RWPE2 (cell line): ENCODE measurements around the gene ATP6V0E1.
"Not testable (repeated sequence)": the region's sequence is repeated elsewhere in the genome, so short reads cannot be mapped to it uniquely, and the experiment has no call there.

Source experiments
- ATAC-seq: fragments of 200-7000 bp; cut with Tn5 transposase; 3 replicates; pipeline ENCODE4 v1.9.1; 2021; ENCODE audit warnings: low read depth
- DNase-seq: peaks from one replicate; pipeline ENCODE4 v3.0.0-alpha.2; 2020; ENCODE audit warnings: low spot score
- H3K27ac ChIP-seq: fragments of 450-650 bp; 2 replicates; pipeline ENCODE4 v1.5.1; 2017; ENCODE audit warnings: mild to moderate bottlenecking; ENCODE audit not compliant: poor library complexity, severe bottlenecking
- H3K27me3 ChIP-seq: fragments of 250-450 bp; sonication (Bioruptor Pico); 2 replicates; pipeline ENCODE4 v1.5.1; 2021; ENCODE audit warnings: mild to moderate bottlenecking, moderate library complexity; ENCODE audit not compliant: insufficient read depth, poor library complexity, severe bottlenecking
- H3K36me3 ChIP-seq: fragments of 250-450 bp; sonication (Bioruptor Pico); 2 replicates; pipeline ENCODE4 v1.5.1; 2020; ENCODE audit warnings: low read depth, mild to moderate bottlenecking, moderate library complexity
- H3K4me1 ChIP-seq: fragments of 250-450 bp; sonication (Bioruptor Pico); 2 replicates; pipeline ENCODE4 v1.5.1; 2021; ENCODE audit warnings: mild to moderate bottlenecking, moderate library complexity; ENCODE audit not compliant: insufficient read depth, poor library complexity, severe bottlenecking
- H3K4me3 ChIP-seq: fragments of 250-450 bp; sonication (Bioruptor Pico); 2 replicates; pipeline ENCODE4 v1.5.1; 2021; ENCODE audit warnings: mild to moderate bottlenecking, moderate library complexity; ENCODE audit not compliant: severe bottlenecking
- H3K9me3 ChIP-seq: fragments of 250-450 bp; sonication (Bioruptor Pico); 2 replicates; pipeline ENCODE4 v1.5.1; 2021; ENCODE audit warnings: mild to moderate bottlenecking, moderate library complexity; ENCODE audit not compliant: severe bottlenecking
- CTCF ChIP-seq: fragments of 450-650 bp; IDR thresholded peaks from one replicate; pipeline ENCODE4 v1.5.1; 2017; ENCODE audit warnings: mild to moderate bottlenecking, moderate library complexity; ENCODE audit not compliant: poor library complexity, severe bottlenecking

The ATP6V0E1 gene

GRCh38 chr5:173028811-173029327, 45.3 kb downstream of the ATP6V0E1 start:
- ATAC-seq (no peak), DNase-seq (no peak)
- no peaks in the 10 kb centered on the region for H3K9me3 ChIP-seq
- no peaks in the 10 kb centered on the region for H3K27me3 ChIP-seq
- H3K4me3 ChIP-seq = no peak overlapping the region
- H3K27ac ChIP-seq = no peak overlapping the region
- H3K4me1 ChIP-seq = no peaks in the 10 kb centered on the region
- peaks cover 11% of the 10 kb centered on the region for H3K36me3 ChIP-seq
- no peak for TF ChIP-seq CTCF

GRCh38 chr5:173029499-173029921, 45.9 kb downstream of the ATP6V0E1 start:
- Histone ChIP-seq H3K9me3 (no peaks in the 10 kb centered on the region), H3K4me3 (no peak overlapping the region), H3K36me3 (peaks cover 8% of the 10 kb centered on the region), H3K27me3 (no peaks in the 10 kb centered on the region), H3K27ac (no peak overlapping the region), H3K4me1 (no peaks in the 10 kb centered on the region)
- no peak for TF ChIP-seq CTCF
- DNase-seq (no peak), ATAC-seq (no peak)

GRCh38 chr5:173032096-173032495, 48.5 kb downstream of the ATP6V0E1 start:
- not testable (repeated sequence) for H3K9me3 ChIP-seq, H3K27me3 ChIP-seq, H3K4me3 ChIP-seq, H3K27ac ChIP-seq, DNase-seq, ATAC-seq
- H3K4me1 ChIP-seq = peaks cover 15% of the 10 kb centered on the region
- peaks cover 17% of the 10 kb centered on the region for H3K36me3 ChIP-seq

GRCh38 chr5:173032730-173033129, 49.2 kb downstream of the ATP6V0E1 start:
- Histone ChIP-seq H3K36me3 (peaks cover 14% of the 10 kb centered on the region), H3K4me1 (peaks cover 19% of the 10 kb centered on the region), H3K27ac (no peak overlapping the region), H3K4me3 (no peak overlapping the region), H3K27me3 (no peaks in the 10 kb centered on the region), H3K9me3 (no peaks in the 10 kb centered on the region)
- DNase-seq = no peak
- no peak for TF ChIP-seq CTCF
- no peak for ATAC-seq

- H3K4me1 ChIP-seq = peaks cover 19% of the 10 kb centered on the region
- no peak overlapping the region for H3K27ac ChIP-seq
- H3K27me3 ChIP-seq = no peaks in the 10 kb centered on the region
- ATAC-seq (no peak), DNase-seq (no peak)
- H3K9me3 ChIP-seq = no peaks in the 10 kb centered on the region
- peaks cover 11% of the 10 kb centered on the region for H3K36me3 ChIP-seq
- no peak for TF ChIP-seq CTCF
- H3K4me3 ChIP-seq = no peak overlapping the region
Measured at GRCh38 chr5:173033923-173034322, 50.4 kb downstream of the ATP6V0E1 start.
